Stimulated activated CD8-positive, alpha-beta memory T cell treated with anti-CD3 and anti-CD28 coated beads, Interleukin-12 subunit alpha, Interleukin-12 subunit beta, amount 100 ng/mL, for 1 hour (primary cell): ENCODE data around the gene DNAJB9.
"Not testable (repeated sequence)": the region's sequence is repeated elsewhere in the genome, so short reads cannot be mapped to it uniquely, and the experiment has no call there.

Experiments
- DNase-seq: peaks from one replicate; pipeline ENCODE4 v3.0.0-alpha.2; 2020; ENCODE audit warnings: low read depth

DNAJB9 gene

DNA sequence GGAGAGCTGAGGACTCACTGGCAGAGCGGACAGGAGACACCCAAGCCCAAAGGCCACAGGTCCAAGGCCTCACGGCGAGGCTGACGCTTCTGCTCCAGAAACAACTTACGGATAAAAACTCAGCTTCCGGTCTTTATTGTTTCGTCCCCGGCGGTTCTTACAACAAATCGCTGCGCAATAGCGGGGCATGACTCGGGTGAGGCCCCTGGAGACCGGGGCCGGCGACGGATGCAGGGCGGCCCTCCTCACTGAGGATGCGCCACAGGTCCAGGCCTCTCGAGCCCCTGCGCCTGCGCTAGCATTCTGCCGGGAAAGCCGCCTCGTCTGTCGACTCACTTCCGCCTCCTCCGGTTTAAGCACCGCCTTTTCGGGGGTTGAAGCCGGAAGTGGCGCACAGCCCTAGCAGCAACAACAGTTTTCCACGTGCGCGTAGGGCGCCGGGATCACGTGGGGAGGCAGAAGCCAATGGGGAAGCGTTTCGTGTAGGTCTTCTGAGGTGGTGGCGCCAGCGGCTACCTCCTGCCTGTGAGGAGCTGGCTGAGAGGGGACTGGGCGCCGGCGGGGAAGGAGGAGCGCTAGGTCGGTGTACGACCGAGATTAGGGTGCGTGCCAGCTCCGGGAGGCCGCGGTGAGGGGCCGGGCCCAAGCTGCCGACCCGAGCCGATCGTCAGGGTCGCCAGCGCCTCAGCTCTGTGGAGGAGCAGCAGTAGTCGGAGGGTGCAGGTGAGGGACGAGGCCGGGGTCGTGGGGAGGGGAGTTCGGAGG lies at the start of gene DNAJB9, which contains the start of gene THAP5:
Gene DNAJB9 (plus strand): TSS at position 494 of the 765 bp plus-strand sequence. CDS start 1,853 bp downstream, outside the sequence.
Gene THAP5 (minus strand): TSS at position 326 of the 765 bp plus-strand sequence. CDS start 137 bp downstream, at position 189.
- peak; percentile 99 for DNase-seq

DNA sequence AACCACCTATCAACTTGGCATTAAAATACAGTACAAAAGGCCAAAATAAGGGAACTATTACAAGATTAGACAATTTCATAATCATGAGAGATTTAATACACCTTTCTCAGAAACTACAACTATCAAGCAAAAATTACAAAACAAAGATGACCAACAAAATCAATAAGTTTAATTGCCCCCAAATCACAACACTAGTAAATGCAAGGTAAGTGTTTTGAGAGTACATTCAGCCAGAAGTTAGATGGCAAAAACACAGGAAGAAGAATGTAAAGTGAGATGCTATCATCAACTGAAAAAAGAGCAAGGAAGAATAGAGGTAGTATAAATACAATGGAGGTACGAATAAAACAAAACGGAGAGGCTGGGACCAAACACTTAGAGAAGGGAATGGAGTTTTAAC lies 46.9 kb upstream of the DNAJB9 start:
- no peak for DNase-seq

DNA sequence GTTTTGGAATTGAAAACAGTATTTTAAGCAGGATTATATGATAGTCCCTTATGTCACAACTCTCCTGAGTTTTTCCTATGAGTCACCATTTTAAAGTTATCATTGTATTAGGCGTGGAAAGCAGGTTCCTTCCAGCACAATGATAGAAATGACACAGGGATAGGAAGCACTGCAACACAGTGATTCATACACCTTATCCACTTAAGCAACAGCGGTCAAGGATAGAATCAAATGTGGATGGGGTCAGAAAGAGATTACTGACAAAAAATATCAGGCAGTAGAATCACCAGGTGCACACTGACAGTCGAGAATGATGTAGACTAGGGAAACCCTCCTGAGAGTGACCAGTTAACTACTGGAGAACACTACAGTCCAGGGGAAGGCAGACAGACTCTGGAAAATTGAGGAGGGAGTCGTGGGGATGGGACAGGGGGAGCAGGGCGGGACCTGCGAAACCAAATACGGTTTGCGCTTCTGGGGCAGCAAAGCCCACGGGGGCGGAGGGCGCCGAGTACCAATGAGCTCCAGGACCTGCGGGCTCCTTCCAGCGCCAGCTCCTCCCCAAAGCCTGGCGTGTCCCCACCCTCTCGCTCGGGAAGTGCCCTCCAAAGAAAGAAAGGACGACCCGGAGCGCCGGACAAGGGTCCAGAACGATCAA lies 44.2 kb upstream of the DNAJB9 start:
- no peak for DNase-seq

DNA sequence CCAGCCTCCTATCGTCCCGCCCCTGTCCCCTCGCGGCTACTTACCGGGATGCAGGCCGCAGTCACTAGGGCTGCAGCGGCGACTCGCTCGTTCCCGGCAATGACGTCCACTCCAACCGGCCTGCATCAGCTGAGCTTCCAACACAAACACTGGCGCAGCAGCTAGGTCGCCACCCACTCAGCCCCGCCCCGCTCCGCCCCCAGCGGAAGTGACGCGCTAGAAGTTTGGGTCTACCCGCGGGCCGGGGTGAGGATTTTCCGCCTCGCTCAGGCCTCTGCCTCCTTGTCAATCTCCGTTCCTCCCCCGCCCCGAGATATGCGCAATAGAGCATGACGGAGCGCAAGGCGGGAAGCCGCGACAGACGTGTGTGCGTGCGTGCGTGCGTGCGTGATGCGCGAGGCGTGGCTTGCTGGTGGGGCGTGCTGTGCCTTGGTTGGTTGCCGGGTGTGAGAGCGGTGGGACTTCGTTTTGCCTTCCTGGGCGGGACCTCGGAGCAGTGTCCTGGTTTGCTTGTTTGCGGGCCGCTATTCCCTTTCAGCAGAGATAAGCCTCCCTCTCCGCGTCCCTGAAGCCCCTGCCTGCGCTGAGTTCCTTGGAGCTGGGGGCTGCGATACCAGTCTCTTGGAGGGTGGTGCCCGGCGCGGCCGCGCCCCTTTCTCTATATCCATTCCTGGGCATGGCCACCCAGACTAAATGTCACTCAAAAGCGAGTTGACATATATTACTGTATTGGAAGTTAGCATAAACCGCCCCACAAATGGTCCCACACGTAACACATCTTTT lies 43.5 kb upstream of the DNAJB9 start, which contains the start of gene PNPLA8:
Gene PNPLA8 (minus strand): TSS at position 151 of the 783 bp plus-strand sequence. CDS start 10,644 bp downstream, outside the sequence.
- peak; percentile 100 for DNase-seq

DNA sequence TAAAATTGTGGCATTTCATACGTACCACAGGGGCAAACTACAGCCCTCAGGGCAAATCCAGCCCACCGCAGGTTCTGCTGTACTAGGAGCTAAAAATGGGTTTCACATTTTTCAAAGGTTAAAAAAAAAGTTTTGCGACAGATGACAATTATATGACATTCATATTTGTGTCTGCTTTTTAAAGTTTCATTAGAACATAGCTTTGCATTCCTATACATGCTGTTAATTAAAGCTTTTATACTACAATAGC lies 43.0 kb upstream of the DNAJB9 start:
- DNase-seq, result no peak

DNA sequence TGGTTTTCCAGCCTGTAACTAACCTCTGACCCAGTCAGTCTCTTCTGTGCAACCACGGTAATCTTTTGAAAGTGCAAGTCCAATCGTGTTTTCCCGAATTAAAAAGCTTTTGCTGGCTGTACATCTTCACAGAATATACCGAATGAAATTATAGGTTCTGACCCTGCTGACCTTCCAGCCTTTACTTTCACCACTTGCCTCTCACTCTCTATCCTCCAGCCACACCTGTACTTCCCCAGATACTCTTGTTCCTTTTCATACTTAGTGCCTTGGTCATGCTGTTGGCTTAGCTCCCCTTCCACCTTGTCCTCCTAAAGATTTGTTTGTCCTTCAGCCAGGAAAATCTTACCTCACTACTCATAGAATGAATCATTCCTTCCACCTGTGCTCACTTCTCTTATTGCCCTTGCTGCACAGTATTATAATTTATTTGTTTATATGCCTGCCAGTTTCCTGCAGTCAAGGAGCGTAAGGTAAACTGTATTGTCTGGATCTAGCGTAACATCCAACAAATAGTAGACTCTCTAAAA lies 41.4 kb upstream of the DNAJB9 start:
- no peak for DNase-seq

DNA sequence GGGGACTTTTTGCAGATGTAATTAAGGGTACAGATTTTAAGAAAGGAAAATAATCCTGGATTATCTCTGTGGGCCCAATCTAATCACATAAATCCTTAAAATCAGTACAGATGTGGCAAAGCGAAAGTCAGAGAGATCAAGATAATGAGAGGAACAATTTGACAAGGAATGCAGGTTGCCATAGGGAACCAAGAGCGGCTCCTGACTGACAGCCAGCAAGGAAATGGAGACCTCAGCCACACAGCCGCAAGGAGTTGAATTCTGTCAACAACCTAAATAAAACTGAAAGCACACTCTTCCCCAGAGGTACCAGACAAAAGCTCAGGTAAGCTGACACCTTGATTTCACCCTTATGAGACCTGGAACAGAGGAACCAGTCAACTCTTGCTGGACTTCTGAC lies 40.3 kb upstream of the DNAJB9 start:
- DNase-seq, result no peak

DNA sequence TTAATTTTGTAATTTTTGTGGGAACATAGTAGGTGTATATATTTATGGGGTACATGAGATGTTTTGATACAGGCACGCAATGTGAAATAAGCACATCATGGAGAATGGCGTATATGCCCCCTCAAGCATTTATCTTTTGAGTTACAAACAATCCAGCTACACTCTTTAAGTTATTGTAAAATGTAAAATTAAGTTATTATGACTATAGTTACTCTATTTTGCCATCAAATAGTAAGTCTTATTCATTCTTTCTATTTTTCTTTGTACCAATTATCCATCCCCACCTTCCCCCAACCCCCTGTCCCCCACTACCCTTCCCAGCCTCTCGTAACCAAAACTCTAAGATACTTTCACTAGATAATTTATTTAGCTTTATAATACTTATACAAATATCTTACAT lies 36.0 kb upstream of the DNAJB9 start:
- no peak for DNase-seq

DNA sequence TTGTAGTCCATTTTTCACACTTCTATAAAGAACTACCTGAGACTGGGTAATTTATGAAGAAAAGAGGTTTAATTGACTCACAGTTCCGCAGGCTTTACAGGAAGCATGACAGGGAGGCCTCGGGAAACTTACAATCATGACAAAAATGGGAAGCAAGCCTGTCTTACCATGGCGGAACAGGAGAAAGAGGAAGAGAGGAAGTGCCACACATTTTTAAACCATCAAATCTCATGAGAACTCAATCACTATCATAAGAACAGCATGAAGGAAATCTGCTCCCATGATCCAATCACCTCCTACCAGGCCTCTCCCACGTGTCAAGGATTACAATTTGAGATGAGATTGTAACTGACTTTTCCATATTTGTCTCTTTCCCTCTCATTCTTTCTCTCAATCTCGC lies 34.4 kb upstream of the DNAJB9 start:
- DNase-seq, result no peak

DNA sequence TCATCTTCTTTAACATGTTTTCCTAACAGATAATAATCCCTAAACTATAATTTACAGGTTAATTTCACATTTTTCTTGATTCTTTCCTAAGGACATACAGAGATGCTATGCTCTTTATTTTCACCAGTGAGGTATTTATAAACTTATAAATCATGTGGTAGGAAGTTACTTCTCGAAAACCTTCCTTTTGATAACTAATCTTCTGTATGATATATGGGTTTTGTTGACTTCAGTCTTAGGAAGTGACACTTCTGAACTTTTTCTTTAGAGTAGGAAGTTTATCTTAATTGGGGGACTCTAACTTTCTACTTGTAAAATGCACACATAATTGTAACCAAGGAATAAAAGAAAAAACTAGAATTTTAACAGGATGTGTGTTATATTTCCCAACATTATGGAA lies 33.9 kb upstream of the DNAJB9 start:
- no peak for DNase-seq

DNA sequence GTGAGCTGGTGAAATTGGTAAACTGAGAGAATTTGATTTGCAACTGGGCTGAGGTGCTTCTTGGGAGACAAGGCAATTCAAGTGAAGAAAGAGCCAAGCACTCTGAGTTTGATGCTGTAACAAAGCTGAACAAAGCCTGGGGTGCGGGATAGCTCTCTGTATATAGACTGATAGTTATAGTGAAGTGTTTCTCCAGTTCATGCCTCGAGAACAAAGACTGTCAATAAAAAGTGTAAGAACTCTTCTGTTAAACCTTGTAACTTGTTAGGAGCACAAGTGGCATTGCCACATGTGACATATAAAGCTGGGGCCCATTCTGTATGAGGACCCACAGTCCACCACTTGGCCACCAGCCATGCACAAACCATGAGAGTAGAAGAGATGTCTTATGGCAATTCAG lies 32.4 kb upstream of the DNAJB9 start:
- DNase-seq, result no peak

DNA sequence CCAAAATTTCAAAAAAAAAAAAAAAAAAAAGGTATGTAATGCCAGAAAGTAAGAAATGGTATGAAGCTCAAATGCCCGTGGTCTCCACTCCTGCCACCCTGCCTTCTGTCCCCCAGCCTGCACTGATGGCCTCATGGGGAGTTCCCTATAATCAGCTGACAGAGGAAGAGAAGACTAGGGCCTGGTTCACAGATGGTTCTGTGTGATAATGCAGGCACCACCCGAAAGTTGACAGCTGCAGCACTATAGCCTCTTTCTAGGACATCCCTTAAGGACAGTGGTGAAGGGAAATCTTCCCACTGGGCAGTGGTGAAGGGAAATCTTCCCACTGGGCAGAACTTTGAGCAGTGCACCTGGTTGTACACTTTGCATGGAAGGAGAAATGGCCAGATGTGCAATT lies 31.4 kb upstream of the DNAJB9 start:
- DNase-seq, result not testable (repeated sequence)

DNA sequence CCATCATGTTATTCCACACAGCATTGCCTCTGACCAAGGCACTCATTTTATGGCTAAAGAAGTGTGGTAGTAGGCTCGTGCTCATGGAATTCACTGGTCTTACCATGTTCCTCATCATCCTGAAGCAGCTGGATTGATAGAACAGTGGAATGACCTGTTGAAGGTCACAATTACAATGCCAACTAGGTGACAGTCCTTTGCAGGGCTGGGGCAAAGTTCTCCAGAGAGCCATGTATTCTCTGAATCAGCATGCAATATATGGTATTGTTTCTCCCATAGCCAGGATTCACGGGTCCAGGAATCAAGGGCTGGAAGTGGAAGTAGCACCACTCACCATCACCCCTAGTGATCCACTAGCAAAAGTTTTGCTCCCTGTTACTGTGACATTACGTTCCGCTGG lies 31.0 kb upstream of the DNAJB9 start:
- not testable (repeated sequence) for DNase-seq

DNA sequence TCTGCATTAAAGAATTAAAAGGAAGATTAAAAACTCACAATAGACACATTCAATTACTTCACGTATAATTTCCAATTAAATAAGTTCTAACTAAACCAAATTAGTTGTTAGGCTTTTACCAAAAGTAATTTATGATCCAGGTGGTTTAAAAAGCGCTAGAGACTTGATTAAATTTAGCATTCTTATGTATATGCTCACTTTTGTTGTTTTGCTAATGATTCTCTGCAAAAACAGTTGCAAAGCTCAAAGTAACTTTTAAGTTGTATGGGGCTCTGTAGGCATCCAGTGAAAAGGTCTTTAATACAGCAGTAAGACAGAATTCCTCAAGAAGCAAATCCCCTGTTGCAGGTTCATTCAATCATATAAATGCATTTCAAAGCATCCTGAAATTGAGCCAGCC lies 28.2 kb upstream of the DNAJB9 start:
- no peak for DNase-seq

DNA sequence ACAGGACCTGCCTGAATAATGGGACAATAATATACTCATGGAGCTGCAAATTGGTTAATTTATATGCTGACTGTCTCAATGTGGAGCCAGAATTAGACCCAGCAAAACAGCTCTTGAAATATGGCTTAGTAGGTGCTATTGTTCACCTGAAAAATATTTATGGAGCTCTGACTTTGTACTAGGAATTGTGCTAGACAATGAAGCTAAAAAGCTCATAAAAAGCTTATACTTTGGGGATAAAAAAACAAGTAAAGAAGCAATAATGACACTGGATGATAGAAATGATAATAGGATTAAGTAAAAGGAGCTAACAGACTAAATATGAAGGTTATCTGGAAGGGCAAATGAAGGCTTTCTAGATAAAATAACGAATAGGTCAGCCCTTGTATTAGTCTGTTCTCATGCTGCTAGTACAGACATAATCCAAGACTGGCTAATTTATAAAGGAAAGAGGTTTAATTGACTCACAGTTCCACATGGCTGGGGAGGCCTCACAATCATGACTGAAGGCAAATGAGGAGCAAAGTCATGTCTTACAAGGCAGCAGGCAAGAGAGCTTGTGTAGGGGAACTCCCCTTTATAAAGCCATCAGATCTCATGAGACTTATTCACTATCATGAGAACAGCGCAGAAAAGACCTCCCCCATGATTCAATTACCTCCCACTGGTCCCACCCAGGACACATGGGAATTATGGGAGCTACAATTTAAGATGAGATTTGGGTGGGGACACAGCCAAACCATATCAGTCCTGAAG lies 21.4 kb upstream of the DNAJB9 start:
- not testable (repeated sequence) for DNase-seq

DNA sequence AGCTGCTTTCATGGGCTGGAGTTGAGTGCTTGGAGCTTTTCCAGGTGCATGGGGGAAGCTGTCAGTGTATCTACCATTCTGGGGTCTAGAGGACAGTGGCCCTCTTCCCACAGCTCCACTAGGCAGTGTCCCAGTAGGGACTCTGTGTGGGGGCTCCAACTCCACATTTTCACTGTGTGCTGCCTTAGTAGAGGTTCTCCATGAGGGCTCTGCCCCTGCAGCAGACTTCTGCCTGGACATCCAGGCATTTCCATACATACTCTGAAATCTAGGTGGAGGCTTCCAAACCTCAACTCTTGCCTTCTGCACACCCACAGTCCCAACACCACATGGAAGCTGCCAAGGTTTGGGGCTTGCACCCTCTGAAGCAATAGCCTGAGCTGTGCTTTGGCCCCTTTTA lies 13.0 kb upstream of the DNAJB9 start:
- not testable (repeated sequence) for DNase-seq

DNA sequence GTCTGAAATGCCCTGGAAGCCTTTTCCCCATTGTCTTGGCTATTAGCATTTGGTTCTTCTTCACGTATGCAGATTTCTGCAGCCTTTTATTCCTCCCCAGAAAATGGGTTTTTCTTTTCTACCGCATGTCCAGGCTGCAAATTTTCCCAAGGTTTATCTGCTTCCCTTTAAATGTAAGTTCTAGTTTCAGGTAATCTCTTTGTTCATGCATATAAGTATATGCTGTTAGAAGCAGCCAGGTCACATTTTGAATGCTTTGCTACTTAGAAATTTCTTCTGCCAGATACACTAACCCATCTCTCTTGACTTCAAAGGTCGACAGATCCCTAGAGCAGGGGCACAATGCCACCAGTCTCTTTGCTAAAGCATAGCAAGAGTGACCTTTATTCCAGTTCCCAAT lies 12.5 kb upstream of the DNAJB9 start:
- no peak for DNase-seq

DNA sequence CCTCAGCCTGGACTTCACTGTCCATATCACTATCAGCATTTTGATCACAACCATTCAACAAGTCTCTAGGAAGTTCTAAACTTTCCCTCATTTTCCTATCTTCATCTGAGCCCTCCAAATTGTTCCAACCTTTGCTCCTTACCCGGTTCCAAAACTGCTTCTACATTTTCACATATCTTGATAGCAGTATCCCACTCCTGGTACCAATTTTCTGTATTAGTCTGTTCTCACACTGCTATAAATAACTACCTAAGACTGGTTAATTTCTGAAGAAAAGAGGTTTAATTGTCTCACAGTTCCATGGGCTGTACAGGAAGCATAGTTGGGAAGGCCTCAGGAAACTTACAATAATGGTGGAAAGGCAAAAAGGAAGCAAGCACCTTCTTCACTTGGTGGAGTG lies 12.1 kb upstream of the DNAJB9 start:
- DNase-seq, result no peak

DNA sequence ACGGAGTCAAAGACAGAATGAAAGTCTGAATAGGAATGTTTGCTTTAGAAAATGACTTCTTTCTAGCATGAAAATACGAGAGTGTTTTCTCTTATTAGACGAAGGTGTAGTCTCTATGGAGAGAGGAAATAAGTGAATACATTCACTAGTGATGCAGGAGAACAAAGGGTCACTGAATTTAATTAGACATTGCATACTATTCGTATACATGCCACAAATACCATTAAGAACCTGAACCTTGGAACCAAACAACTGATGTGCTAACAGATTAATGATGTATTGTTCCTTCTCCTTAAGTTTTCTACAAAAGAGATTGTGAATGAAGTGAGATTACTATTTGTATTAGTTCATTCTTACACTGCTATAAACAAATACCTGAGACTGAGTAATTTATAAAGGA lies 10.4 kb upstream of the DNAJB9 start:
- no peak for DNase-seq

DNA sequence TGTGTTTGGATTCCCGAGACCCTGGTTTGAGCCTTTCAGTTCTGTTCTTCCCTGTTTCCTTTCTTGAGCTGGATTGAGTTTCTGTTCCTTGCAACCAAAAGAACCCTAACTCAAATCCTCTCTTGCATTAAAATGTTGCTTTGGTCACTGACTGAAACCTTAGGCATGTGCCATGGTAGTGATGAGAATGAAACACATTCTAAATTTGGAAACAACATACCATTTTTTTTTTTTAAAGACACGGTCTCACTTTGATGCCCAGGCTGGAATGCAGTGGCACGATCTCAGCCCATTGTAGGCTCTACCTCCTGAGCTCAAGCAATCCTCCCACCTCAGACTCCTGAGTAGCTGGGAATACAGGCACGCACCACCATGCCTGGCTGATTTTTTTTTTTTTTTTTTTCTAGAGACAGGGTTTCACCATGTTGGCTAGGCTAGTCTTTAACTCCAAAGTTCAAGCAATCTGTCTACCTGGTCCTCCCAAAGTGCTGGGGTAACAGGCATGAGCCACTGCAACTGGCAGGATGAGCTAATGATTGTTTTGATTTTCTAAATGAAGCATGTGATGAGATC lies 8.5 kb upstream of the DNAJB9 start:
- DNase-seq, result no peak

DNA sequence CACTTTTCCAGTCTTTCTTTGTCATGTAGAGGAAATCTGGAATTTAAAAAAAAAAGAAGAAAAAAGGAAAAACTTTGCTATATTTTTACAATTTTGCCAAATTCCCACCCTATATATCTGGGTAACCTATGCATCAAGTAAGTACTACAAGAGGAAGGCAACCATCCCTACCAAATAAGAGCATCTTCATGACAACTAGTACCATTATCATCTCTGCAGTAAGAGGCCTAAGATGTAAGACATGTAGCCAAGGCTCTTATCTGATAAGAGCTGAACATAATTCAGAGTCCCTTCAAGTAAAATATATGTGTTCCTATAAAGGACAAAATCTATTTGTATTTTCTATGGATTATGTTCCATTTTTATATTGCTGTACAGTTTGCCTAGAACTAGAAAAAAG lies 3.7 kb upstream of the DNAJB9 start:
- DNase-seq, result no peak
